ENCODE data around the gene TSPAN2. TPM values are rescaled to one million over a fixed set of nuclear protein-coding genes. Genes with fewer than 3 reads are reported as not detected.

The TSPAN2 gene
- total RNA-seq, 4 donors from 2014 or later, result 0.73 to 1.8 (median 1.2) TPM

DNA sequence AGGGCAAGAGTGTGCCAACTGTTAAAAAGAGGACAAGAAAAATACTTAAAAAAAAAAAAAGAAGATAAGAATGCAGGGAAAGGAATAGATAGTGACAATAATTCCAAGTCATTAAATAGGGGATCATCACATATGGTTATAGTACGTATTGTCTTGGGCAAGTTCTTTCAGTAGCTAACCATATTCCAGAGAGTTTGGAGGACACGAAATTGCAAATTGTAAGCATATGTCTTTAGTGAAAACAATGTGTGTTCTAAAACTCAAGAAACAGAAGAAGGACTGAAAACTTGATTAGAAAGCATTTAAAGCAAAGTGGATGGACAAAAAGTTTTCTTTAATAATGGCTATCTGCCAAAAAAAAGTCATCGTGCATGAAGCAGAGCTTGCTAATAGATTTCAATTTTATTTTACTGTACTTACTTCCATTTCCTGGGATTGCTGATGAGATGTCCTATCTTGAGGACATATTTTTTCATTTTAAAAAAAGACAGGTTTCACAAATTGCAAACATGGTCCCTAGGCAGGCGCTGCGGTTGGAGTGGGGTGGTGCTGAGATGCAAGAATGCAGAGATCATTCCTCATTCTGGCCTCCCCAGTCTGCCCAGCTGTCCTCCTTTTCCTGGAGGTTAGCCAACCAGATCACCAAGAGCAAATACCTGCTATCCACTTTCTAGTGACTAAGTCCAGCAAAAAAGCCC, 11.9 kb downstream of the TSPAN2 start:
- peaks cover 11% of the 10 kb centered on the region for H3K27me3 ChIP-seq
- no peak overlapping the region for H3K27ac ChIP-seq
- 63% methylated on average over 5 of the region's 5 CpGs for WGBS
- no peaks in the 10 kb centered on the region for H3K36me3 ChIP-seq
- no peaks in the 10 kb centered on the region for H3K4me1 ChIP-seq
- TF ChIP-seq POLR2AphosphoS5 (IDR thresholded peaks at IDR 0.05) (no peak), POLR2A (IDR thresholded peaks at IDR 0.05) (no peak), EP300 (IDR thresholded peaks at IDR 0.05) (no peak)
- TF ChIP-seq, protein P1, sequence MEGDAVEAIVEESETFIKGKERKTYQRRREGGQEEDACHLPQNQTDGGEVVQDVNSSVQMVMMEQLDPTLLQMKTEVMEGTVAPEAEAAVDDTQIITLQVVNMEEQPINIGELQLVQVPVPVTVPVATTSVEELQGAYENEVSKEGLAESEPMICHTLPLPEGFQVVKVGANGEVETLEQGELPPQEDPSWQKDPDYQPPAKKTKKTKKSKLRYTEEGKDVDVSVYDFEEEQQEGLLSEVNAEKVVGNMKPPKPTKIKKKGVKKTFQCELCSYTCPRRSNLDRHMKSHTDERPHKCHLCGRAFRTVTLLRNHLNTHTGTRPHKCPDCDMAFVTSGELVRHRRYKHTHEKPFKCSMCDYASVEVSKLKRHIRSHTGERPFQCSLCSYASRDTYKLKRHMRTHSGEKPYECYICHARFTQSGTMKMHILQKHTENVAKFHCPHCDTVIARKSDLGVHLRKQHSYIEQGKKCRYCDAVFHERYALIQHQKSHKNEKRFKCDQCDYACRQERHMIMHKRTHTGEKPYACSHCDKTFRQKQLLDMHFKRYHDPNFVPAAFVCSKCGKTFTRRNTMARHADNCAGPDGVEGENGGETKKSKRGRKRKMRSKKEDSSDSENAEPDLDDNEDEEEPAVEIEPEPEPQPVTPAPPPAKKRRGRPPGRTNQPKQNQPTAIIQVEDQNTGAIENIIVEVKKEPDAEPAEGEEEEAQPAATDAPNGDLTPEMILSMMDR (IDR thresholded peaks at IDR 0.05), result no peak
- H3K9me3 ChIP-seq, result no peaks in the 10 kb centered on the region
- H3K4me3 ChIP-seq, result no peak overlapping the region
- no peak for DNase-seq (ENCODE audit: low spot score in 2 of 2)

DNA sequence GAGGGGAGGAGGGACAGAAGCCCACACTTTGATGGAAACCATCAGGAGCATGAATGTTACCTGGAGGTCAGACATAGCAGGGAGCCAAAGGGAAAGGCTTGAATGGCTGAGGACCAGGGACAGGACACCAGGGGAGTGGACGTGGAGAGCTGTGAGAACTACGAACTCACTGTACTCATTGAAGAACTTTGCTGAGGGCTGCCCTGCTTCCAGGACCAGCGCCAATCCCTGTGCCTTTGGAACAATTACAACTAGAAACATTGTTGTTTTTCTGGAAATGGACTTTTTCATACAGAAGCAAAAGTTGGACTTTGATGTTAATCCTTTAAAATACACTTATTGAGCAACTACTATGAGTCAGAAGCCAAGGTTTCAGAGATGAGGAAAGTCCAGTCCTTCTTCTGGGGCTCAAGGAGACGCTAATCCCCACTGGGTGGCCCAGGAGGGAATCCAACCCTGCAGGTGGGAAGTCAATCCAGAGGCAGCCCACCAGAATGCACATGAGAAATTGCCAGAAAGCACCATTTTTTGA, 12.9 kb downstream of the TSPAN2 start:
- no peaks in the 10 kb centered on the region for H3K36me3 ChIP-seq
- DNase-seq (ENCODE audit: low spot score in 2 of 2), result no peak
- WGBS, result 88% methylated on average over 4 of the region's 4 CpGs
- TF ChIP-seq POLR2AphosphoS5 (IDR thresholded peaks at IDR 0.05) (no peak), POLR2A (IDR thresholded peaks at IDR 0.05) (no peak), EP300 (IDR thresholded peaks at IDR 0.05) (no peak)
- TF ChIP-seq, protein P1 (IDR thresholded peaks at IDR 0.05), result no peak
- H3K4me3 ChIP-seq, result no peak overlapping the region
- peaks cover 11% of the 10 kb centered on the region for H3K27me3 ChIP-seq
- H3K4me1 ChIP-seq, result no peaks in the 10 kb centered on the region
- H3K27ac ChIP-seq, result no peak overlapping the region
- H3K9me3 ChIP-seq, result no peaks in the 10 kb centered on the region

DNA sequence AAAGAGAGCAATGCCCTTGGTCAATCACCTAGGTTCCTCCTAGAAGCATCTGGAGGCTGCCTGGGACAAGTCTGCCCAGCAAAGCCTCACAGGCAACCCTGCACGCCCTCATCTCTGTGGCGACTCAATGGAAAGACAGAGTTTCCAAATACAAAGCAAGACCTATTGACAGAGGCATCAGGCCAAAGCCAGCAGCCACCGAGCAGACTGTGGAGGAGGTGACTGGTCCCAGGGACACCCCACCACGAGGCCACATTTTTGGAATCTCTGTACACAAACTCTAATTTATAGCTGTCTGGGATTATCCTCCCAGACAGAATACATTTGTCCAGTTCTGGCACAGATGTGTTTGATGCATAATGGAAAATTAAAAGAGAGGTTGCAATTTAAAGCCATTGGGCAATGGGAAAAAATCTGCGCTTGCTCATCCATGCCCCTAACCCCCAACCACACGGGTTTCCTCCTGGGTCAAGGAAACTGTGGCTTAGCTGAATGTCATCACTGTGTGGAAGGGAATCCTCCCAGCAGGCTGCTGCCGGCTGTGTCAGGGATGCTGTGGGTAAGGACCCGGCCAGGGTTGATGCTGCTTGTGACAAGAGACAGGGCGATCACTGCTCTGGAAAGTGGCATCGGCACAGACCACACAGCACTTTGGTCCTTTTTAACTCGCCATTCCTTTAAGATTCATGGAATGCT, 14.3 kb downstream of the TSPAN2 start:
- 71% methylated on average over 9 of the region's 11 CpGs for WGBS
- TF ChIP-seq, protein P1 (IDR thresholded peaks at IDR 0.05), result no peak
- TF ChIP-seq POLR2AphosphoS5 (IDR thresholded peaks at IDR 0.05) (no peak), EP300 (IDR thresholded peaks at IDR 0.05) (no peak), POLR2A (IDR thresholded peaks at IDR 0.05) (no peak)

DNA sequence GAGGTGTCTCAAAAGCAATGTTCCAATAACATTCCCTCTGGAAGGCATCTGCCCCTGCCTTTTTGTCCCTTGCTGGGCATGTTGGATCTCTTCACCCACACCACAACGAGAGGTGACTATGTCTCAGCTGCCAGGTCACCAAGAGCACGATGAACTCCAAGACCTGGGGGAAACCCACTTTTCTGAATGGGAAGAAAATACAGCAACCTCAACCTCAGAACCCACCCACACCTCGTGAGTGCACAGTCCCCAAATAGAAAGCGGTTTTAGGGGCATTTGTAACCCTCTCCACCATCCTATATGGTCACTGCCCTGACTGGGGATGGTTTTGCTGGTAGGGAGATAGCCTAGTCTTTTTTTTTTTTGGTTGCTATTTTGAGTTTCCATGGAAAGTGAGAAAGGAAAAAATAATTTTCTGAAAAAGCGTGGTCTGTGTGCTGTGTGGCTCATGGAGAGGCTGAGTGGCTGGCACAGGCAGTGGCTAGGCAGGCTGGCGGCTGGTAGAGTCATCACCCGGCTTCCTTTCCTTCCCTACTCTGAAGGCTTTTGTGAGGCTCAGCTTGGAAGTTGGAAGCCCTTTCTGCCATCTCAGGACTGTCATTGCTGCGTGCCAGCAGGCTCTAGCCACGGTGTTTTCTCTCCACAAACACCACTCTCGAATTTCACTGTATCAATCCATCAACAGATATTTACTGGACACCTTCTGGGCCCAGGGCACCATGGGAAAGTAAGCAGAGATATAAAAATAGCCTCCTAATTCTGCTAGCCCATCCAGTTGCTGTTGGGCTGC, 15.8 kb downstream of the TSPAN2 start:
- H3K4me1 ChIP-seq, result peaks cover 11% of the 10 kb centered on the region

More for the DNA sequence above, 14.3 kb downstream of the TSPAN2 start:
- Histone ChIP-seq H3K27ac (no peak overlapping the region), H3K27me3 (peaks cover 11% of the 10 kb centered on the region), H3K4me1 (no peaks in the 10 kb centered on the region), H3K36me3 (no peaks in the 10 kb centered on the region), H3K4me3 (no peak overlapping the region), H3K9me3 (no peaks in the 10 kb centered on the region)
- DNase-seq (ENCODE audit: low spot score in 2 of 2), result no peak

More for the DNA sequence above, 15.8 kb downstream of the TSPAN2 start:
- no peak overlapping the region for H3K27ac ChIP-seq
- no peaks in the 10 kb centered on the region for H3K9me3 ChIP-seq
- no peak for DNase-seq (ENCODE audit: low spot score in 2 of 2)
- WGBS, result 84% methylated on average over 10 of the region's 10 CpGs
- H3K36me3 ChIP-seq, result no peaks in the 10 kb centered on the region
- no peak overlapping the region for H3K4me3 ChIP-seq
- H3K27me3 ChIP-seq, result peaks cover 11% of the 10 kb centered on the region
- TF ChIP-seq POLR2AphosphoS5 (IDR thresholded peaks at IDR 0.05) (no peak), POLR2A (IDR thresholded peaks at IDR 0.05) (no peak), EP300 (IDR thresholded peaks at IDR 0.05) (no peak)
- TF ChIP-seq, protein P1 (IDR thresholded peaks at IDR 0.05), result no peak
